Neural cell (in vitro differentiated cells): Measurements from ENCODE around the gene SOBP.

Experiments used
- RAD21 ChIP-seq: fragments of 450-650 bp; conservative IDR thresholded peaks from 2 replicates; pipeline ENCODE4 v1.6.1; 2014; ENCODE audit warnings: antibody characterized with exemption, mild to moderate bottlenecking, moderate library complexity
- SMC3 ChIP-seq: fragments of 450-650 bp; conservative IDR thresholded peaks from 2 replicates; pipeline ENCODE4 v1.6.1; 2014; ENCODE audit warnings: antibody characterized with exemption, mild to moderate bottlenecking, moderate library complexity; ENCODE audit not compliant: poor library complexity
- TAF1 ChIP-seq: IDR thresholded peaks from 2 replicates; pipeline ENCODE4 v1.6.1; 2012; ENCODE audit warnings: low read depth
- TF ChIP-seq, protein P1 (sequence below): fragments of 450-650 bp; IDR thresholded peaks from 2 replicates; pipeline ENCODE4 v1.5.1; 2014; ENCODE audit warnings: antibody characterized with exemption, mild to moderate bottlenecking, moderate library complexity; ENCODE audit not compliant: poor library complexity, severe bottlenecking
- TF ChIP-seq, protein P2 (sequence below): IDR thresholded peaks from 2 replicates; pipeline ENCODE4 v1.6.1; 2012; ENCODE audit warnings: borderline replicate concordance

- TF ChIP-seq, protein P1, sequence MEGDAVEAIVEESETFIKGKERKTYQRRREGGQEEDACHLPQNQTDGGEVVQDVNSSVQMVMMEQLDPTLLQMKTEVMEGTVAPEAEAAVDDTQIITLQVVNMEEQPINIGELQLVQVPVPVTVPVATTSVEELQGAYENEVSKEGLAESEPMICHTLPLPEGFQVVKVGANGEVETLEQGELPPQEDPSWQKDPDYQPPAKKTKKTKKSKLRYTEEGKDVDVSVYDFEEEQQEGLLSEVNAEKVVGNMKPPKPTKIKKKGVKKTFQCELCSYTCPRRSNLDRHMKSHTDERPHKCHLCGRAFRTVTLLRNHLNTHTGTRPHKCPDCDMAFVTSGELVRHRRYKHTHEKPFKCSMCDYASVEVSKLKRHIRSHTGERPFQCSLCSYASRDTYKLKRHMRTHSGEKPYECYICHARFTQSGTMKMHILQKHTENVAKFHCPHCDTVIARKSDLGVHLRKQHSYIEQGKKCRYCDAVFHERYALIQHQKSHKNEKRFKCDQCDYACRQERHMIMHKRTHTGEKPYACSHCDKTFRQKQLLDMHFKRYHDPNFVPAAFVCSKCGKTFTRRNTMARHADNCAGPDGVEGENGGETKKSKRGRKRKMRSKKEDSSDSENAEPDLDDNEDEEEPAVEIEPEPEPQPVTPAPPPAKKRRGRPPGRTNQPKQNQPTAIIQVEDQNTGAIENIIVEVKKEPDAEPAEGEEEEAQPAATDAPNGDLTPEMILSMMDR = no peak
- TF ChIP-seq, protein P2, sequence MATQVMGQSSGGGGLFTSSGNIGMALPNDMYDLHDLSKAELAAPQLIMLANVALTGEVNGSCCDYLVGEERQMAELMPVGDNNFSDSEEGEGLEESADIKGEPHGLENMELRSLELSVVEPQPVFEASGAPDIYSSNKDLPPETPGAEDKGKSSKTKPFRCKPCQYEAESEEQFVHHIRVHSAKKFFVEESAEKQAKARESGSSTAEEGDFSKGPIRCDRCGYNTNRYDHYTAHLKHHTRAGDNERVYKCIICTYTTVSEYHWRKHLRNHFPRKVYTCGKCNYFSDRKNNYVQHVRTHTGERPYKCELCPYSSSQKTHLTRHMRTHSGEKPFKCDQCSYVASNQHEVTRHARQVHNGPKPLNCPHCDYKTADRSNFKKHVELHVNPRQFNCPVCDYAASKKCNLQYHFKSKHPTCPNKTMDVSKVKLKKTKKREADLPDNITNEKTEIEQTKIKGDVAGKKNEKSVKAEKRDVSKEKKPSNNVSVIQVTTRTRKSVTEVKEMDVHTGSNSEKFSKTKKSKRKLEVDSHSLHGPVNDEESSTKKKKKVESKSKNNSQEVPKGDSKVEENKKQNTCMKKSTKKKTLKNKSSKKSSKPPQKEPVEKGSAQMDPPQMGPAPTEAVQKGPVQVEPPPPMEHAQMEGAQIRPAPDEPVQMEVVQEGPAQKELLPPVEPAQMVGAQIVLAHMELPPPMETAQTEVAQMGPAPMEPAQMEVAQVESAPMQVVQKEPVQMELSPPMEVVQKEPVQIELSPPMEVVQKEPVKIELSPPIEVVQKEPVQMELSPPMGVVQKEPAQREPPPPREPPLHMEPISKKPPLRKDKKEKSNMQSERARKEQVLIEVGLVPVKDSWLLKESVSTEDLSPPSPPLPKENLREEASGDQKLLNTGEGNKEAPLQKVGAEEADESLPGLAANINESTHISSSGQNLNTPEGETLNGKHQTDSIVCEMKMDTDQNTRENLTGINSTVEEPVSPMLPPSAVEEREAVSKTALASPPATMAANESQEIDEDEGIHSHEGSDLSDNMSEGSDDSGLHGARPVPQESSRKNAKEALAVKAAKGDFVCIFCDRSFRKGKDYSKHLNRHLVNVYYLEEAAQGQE = no peak
- no peak for TF ChIP-seq TAF1
- TF ChIP-seq SMC3 = no peak
- no peak for TF ChIP-seq RAD21
These were observed 187.5 kb downstream of the SOBP start for GRCh38 chr6:107677399-107677798.
